HepG2 (cell line): ENCODE measurements around the gene CEP76. TPM values are rescaled to one million over a fixed set of nuclear protein-coding genes. Genes with fewer than 3 reads are reported as not detected.

Experiments used
- AFF4 ChIP-seq: sonication (generic); formaldehyde crosslinking; IDR thresholded peaks from 2 replicates; pipeline ENCODE4 v1.4.0; 2020; ENCODE audit warnings: missing genetic modification reagents
- DNMT3B ChIP-seq: conservative IDR thresholded peaks from 2 replicates; pipeline ENCODE4 v1.6.1; 2016; ENCODE audit warnings: missing biosample characterization, control low read depth
- GABPB1 ChIP-seq: IDR thresholded peaks from 2 replicates; pipeline ENCODE4 v1.6.1; 2016; ENCODE audit warnings: mild to moderate bottlenecking, missing genetic modification reagents, moderate library complexity, missing compliant biosample characterization
- KDM5B ChIP-seq: sonication (generic); formaldehyde crosslinking; IDR thresholded peaks from 2 replicates; pipeline ENCODE4 v1.4.0; 2020; ENCODE audit warnings: missing genetic modification reagents, mild to moderate bottlenecking, borderline replicate concordance
- MTERF4 ChIP-seq: sonication (generic); formaldehyde crosslinking; IDR thresholded peaks from 2 replicates; pipeline ENCODE4 v1.8.0; 2023; ENCODE audit warnings: mild to moderate bottlenecking, missing genetic modification reagents
- NFRKB ChIP-seq: fragments of 450-650 bp; IDR thresholded peaks from 2 replicates; pipeline ENCODE4 v1.6.1; 2017
- RXRB ChIP-seq: IDR thresholded peaks from 2 replicates; pipeline ENCODE4 v1.6.1; 2016; ENCODE audit warnings: borderline replicate concordance, missing genetic modification reagents, missing compliant biosample characterization
- SP5 ChIP-seq: IDR thresholded peaks from 2 replicates; pipeline ENCODE4 v1.6.1; 2016; ENCODE audit warnings: low read depth, borderline replicate concordance
- SRF ChIP-seq: IDR thresholded peaks from 2 replicates; pipeline ENCODE4 v1.6.1; 2011; ENCODE audit warnings: mild to moderate bottlenecking, low read depth, low read length, moderate library complexity
- TBX3 ChIP-seq: fragments of 450-650 bp; IDR thresholded peaks from 2 replicates; pipeline ENCODE4 v1.6.1; 2017; ENCODE audit warnings: antibody characterized with exemption, mild to moderate bottlenecking, inconsistent platforms, borderline replicate concordance
- TFDP2 ChIP-seq: sonication (generic); formaldehyde crosslinking; IDR thresholded peaks from 2 replicates; pipeline ENCODE4 v1.4.0; 2020; ENCODE audit warnings: missing genetic modification reagents
- ZNF10 ChIP-seq: sonication (generic); formaldehyde crosslinking; IDR thresholded peaks from 2 replicates; pipeline ENCODE4 v1.4.0; 2020; ENCODE audit warnings: mild to moderate bottlenecking, low read depth, missing genetic modification reagents, borderline replicate concordance
- ZNF446 ChIP-seq: sonication (generic); formaldehyde crosslinking; IDR thresholded peaks from 2 replicates; pipeline ENCODE4 v1.5.0; 2020; ENCODE audit warnings: mild to moderate bottlenecking, missing genetic modification reagents
- ZNF615 ChIP-seq: sonication (generic); formaldehyde crosslinking; IDR thresholded peaks from 2 replicates; pipeline ENCODE4 v1.5.0; 2020; ENCODE audit warnings: mild to moderate bottlenecking, missing genetic modification reagents, borderline replicate concordance
- ZNF713 ChIP-seq: sonication (generic); formaldehyde crosslinking; IDR thresholded peaks from 2 replicates; pipeline ENCODE4 v1.4.0; 2020; ENCODE audit warnings: mild to moderate bottlenecking, missing genetic modification reagents
- ZNF790 ChIP-seq: sonication (generic); formaldehyde crosslinking; IDR thresholded peaks from 2 replicates; pipeline ENCODE4 v1.8.0; 2022; ENCODE audit warnings: missing genetic modification reagents, mild to moderate bottlenecking, borderline replicate concordance
- polyA plus RNA-seq, 8 experiments: library from polyadenylated mRNA; depleted of rRNA in 3 of 8; stranded (reverse) in 7 of 8; unstranded in 1 of 8; fragments of >200 nt; fragmentation: Illumina TruSeq in 4 of 8; extraction: Trizol in 4 of 8; gene quantifications; 2 replicates each; pipeline versions ENCODE4 v1.2.1 to v1.2.3, GENCODE V29; 2011 to 2016; ENCODE audit warnings: low read depth in 4 of 8, missing spikeins in 1 of 8, mixed read lengths in 1 of 8; ENCODE audit not compliant: insufficient read depth in 1 of 8
- total RNA-seq, 5 experiments: library from RNA; depleted of rRNA; stranded (reverse); fragments of >200 nt; fragmentation: Illumina TruSeq; extraction: Trizol; gene quantifications; 2 replicates each; pipeline ENCODE4 v1.2.3, GENCODE V29; 2016; ENCODE audit warnings: low read depth in 1 of 5

The CEP76 gene
- total and polyA plus RNA-seq, 2 of the 13 experiments (the other 11 are each of a cell fraction or from before 2014, with no cell fraction given) = 13.9 to 15.1 TPM

- TF ChIP-seq SP5 (CRISPR knock-in tag) = no peak
- 0 out of 2 replicates have a peak, but pooled peaks have one; percentile 63 for TF ChIP-seq ZNF615 (CRISPR knock-in tag)
- TF ChIP-seq ZNF790 (CRISPR knock-in tag) = no peak
- TF ChIP-seq MTERF4 (CRISPR knock-in tag) = no peak
- no peak for TF ChIP-seq NFRKB
- TF ChIP-seq ZNF10 (CRISPR knock-in tag) = no peak
- TF ChIP-seq TBX3 = peak; percentile 62; the same call in 1 of the 2 replicates
- TF ChIP-seq GABPB1 = peak; percentile 92
- peak; percentile 46 for TF ChIP-seq RXRB (CRISPR knock-in tag)
- TF ChIP-seq AFF4 = 0 out of 2 replicates have a peak, but pooled peaks have one; percentile 46
- TF ChIP-seq DNMT3B (CRISPR knock-in tag) = peak; percentile 68; the same call in 1 of the 2 replicates
- no peak for TF ChIP-seq SRF
- TF ChIP-seq KDM5B (CRISPR knock-in tag) = peak; percentile 86; the same call in 1 of the 2 replicates
- TF ChIP-seq ZNF446 (CRISPR knock-in tag) = no peak; the same call in 1 of the 2 replicates
- peak; percentile 97 for TF ChIP-seq TFDP2 (CRISPR knock-in tag)
- TF ChIP-seq ZNF713 (CRISPR knock-in tag) = no peak
Observed at GRCh38 chr18:12702221-12703095, at the start of gene CEP76, which contains the start of gene PSMG2 (continued).
